CD14-positive monocyte (primary cell): Measurements from ENCODE around the gene SNX2. TPM values are rescaled to one million over a fixed set of nuclear protein-coding genes. Genes with fewer than 3 reads are reported as not detected.

Experiments
- DNase-seq, 3 donors: peaks; one replicate each; pipeline ENCODE4 v3.0.0-alpha.2; 2011 to 2022
- H2AFZ ChIP-seq: 2 replicates; pipeline ENCODE4 v1.6.0; 2012; ENCODE audit warnings: mild to moderate bottlenecking, low read depth, low read length, inconsistent platforms; ENCODE audit not compliant: insufficient read depth, poor library complexity, severe bottlenecking
- H3K27ac ChIP-seq, 2 donors: 1 replicate in 1 of 2; 2 replicates in 1 of 2; pipeline ENCODE4 v1.5.1; 2012 to 2013; ENCODE audit warnings: low read length in 2 of 2, control low read depth in 1 of 2, inconsistent platforms in 1 of 2, low read depth in 1 of 2, mild to moderate bottlenecking in 1 of 2
- H3K27me3 ChIP-seq, 2 donors: one replicate each; pipeline versions ENCODE4 v1.6.0 to v1.6.1; 2011 to 2013; ENCODE audit warnings: low read length in 2 of 2; ENCODE audit not compliant: control insufficient read depth in 2 of 2, insufficient read depth in 2 of 2
- H3K36me3 ChIP-seq, 2 donors: replicated peaks in 1 of 2; 1 replicate in 1 of 2; 2 replicates in 1 of 2; pipeline versions ENCODE4 v1.5.1 to v1.6.1; 2012 to 2013; ENCODE audit warnings: low read length in 2 of 2, control low read depth in 1 of 2, inconsistent platforms in 1 of 2, mild to moderate bottlenecking in 1 of 2; ENCODE audit not compliant: insufficient read depth in 2 of 2, control insufficient read depth in 1 of 2
- H3K4me1 ChIP-seq, 2 donors: 1 replicate in 1 of 2; 2 replicates in 1 of 2; pipeline versions ENCODE4 v1.5.1 to v1.6.1; 2012 to 2013; ENCODE audit warnings: low read length in 2 of 2, control low read depth in 1 of 2, inconsistent platforms in 1 of 2, mild to moderate bottlenecking in 1 of 2, moderate library complexity in 1 of 2; ENCODE audit not compliant: insufficient read depth in 2 of 2, control insufficient read depth in 1 of 2
- H3K4me2 ChIP-seq: replicated peaks from 2 replicates; pipeline ENCODE3; 2012; ENCODE audit warnings: low read length, moderate library complexity, mild to moderate bottlenecking; ENCODE audit not compliant: poor library complexity, severe bottlenecking; ENCODE audit errors: extremely low read depth
- H3K4me3 ChIP-seq, 3 experiments: fragments of 200-600 bp in 1 of 3; sonication (generic) in 1 of 3; replicated peaks in 1 of 3; 1 replicate in 2 of 3; 2 replicates in 1 of 3; pipeline ENCODE4 v1.5.1; 2011 to 2013; ENCODE audit warnings: low read length in 3 of 3, mild to moderate bottlenecking in 3 of 3, control low read depth in 2 of 3, low read depth in 2 of 3, inconsistent platforms in 1 of 3, moderate library complexity in 1 of 3
- H3K79me2 ChIP-seq: 2 replicates; pipeline ENCODE4 v1.6.0; 2012; ENCODE audit warnings: mild to moderate bottlenecking, control low read depth, inconsistent platforms, low read length, moderate library complexity; ENCODE audit not compliant: insufficient read depth
- H3K9ac ChIP-seq: 2 replicates; pipeline ENCODE4 v1.6.0; 2017; ENCODE audit warnings: low read length, mild to moderate bottlenecking; ENCODE audit not compliant: insufficient read depth, poor library complexity, severe bottlenecking
- H3K9me3 ChIP-seq, 2 donors: replicated peaks in 1 of 2; 1 replicate in 1 of 2; 2 replicates in 1 of 2; pipeline versions ENCODE4 v1.5.1 to v1.6.1; 2012 to 2013; ENCODE audit warnings: low read length in 2 of 2, control low read depth in 1 of 2; ENCODE audit not compliant: control insufficient read depth in 1 of 2, insufficient read depth in 1 of 2
- H4K20me1 ChIP-seq: 2 replicates; pipeline ENCODE4 v1.6.0; 2012; ENCODE audit warnings: mild to moderate bottlenecking, low read length, control low read depth, moderate library complexity; ENCODE audit not compliant: insufficient read depth
- H3K27ac Mint-ChIP-seq, 7 donors: one replicate each; pipeline ENCODE4 v1.8.0; 2020; ENCODE audit warnings: mild to moderate bottlenecking in 7 of 7, mixed read lengths in 7 of 7, moderate library complexity in 6 of 7, inconsistent platforms in 2 of 7
- H3K27me3 Mint-ChIP-seq, 3 donors: one replicate each; pipeline ENCODE4 v1.8.0; 2021 to 2022; ENCODE audit warnings: low read depth in 3 of 3, mild to moderate bottlenecking in 3 of 3, mixed read lengths in 3 of 3, moderate library complexity in 3 of 3, inconsistent platforms in 1 of 3
- H3K36me3 Mint-ChIP-seq, 2 donors: one replicate each; pipeline ENCODE4 v1.8.0; 2020; ENCODE audit warnings: mixed read lengths in 2 of 2, inconsistent platforms in 1 of 2, mild to moderate bottlenecking in 1 of 2
- H3K4me1 Mint-ChIP-seq: one replicate; pipeline ENCODE4 v1.8.0; 2020; ENCODE audit warnings: mild to moderate bottlenecking, mixed read lengths
- H3K4me3 Mint-ChIP-seq, 2 donors: one replicate each; pipeline ENCODE4 v1.8.0; 2020; ENCODE audit warnings: mild to moderate bottlenecking in 2 of 2, mixed read lengths in 2 of 2, moderate library complexity in 1 of 2
- H3K9me3 Mint-ChIP-seq, 7 donors: one replicate each; pipeline ENCODE4 v1.8.0; 2020 to 2022; ENCODE audit warnings: mixed read lengths in 7 of 7, mild to moderate bottlenecking in 6 of 7, moderate library complexity in 6 of 7, inconsistent platforms in 2 of 7
- CTCF ChIP-seq: fragments of 200-600 bp; IDR thresholded peaks from one replicate; pipeline ENCODE4 v1.8.0; 2022; ENCODE audit warnings: antibody characterized with exemption, mild to moderate bottlenecking
- WGBS: methylation state at CpG from one replicate; pipeline ENCODE4 v1.1.5; 2013; ENCODE audit warnings: missing lambda C conversion rate; ENCODE audit not compliant: insufficient coverage; 5-methylcytosine and 5-hydroxymethylcytosine counted together
- intact Hi-C, 2 donors: fragments of 100-400 bp; cut with micrococcal nuclease; formaldehyde crosslinking; loops; one replicate each; pipeline versions ENCODE4 v1.15.0 to v1.15.1; 2023
- polyA plus RNA-seq, 3 donors: library from polyadenylated mRNA; depleted of rRNA in 1 of 3; unstranded in 2 of 3; stranded (reverse) in 1 of 3; fragments of 300-500 nt in 2 of 3; fragments of >200 nt in 1 of 3; fragmentation: Illumina TruSeq in 2 of 3; gene quantifications; 1 replicate in 2 of 3; 2 replicates in 1 of 3; pipeline ENCODE4 v1.2.3, GENCODE V29; 2012 to 2021

SNX2 gene
- polyA plus RNA-seq, 3 donors = 84.6 to 264 (median 263) TPM

GRCh38 chr5:122858451-122858850 lies 83.6 kb downstream of the SNX2 start:
- peaks cover 6% of the 10 kb centered on the region for H3K4me1 Mint-ChIP-seq
- Histone ChIP-seq H3K27ac (no peak overlapping the region), H3K4me1 (peaks cover 3 to 15% of the 10 kb centered on the region in 2 donors), H3K4me3 (no peak overlapping the region), H3K9ac (no peak overlapping the region), H3K36me3 (no peaks in the 10 kb centered on the region), H3K9me3 (no peaks in the 10 kb centered on the region), H3K79me2 (no peaks in the 10 kb centered on the region), H3K27me3 (no peaks in the 10 kb centered on the region), H4K20me1 (no peaks in the 10 kb centered on the region), H2AFZ (no peak overlapping the region), H3K4me2 (no peak overlapping the region)
- H3K4me3 Mint-ChIP-seq = no peak overlapping the region
- intact Hi-C loops = no loop called here
- H3K27ac Mint-ChIP-seq = no peak overlapping the region
- no peak for DNase-seq
- H3K27me3 Mint-ChIP-seq = no peaks in the 10 kb centered on the region
- H3K36me3 Mint-ChIP-seq = peaks cover 5 to 10% of the 10 kb centered on the region in 2 donors
- WGBS = no CpG with 5 or more reads among the region's 1 CpG
- no peak for TF ChIP-seq CTCF
- peaks cover 0 to 10% (median 4%) of the 10 kb centered on the region in 7 donors for H3K9me3 Mint-ChIP-seq

GRCh38 chr5:122863240-122863639 lies 88.4 kb downstream of the SNX2 start:
- Histone ChIP-seq H4K20me1 (no peaks in the 10 kb centered on the region), H3K36me3 (peaks cover 0 to 14% of the 10 kb centered on the region in 2 donors), H3K9me3 (no peaks in the 10 kb centered on the region), H3K4me3 (no peak overlapping the region), H3K4me2 (no peak overlapping the region), H3K9ac (no peak overlapping the region), H3K27me3 (no peaks in the 10 kb centered on the region), H2AFZ (no peak overlapping the region), H3K79me2 (no peaks in the 10 kb centered on the region), H3K27ac (no peak overlapping the region), H3K4me1 (no peaks in the 10 kb centered on the region)
- 92% methylated on average over 1 of the region's 2 CpGs for WGBS
- Mint-ChIP-seq H3K36me3 (peaks cover 2 to 16% of the 10 kb centered on the region in 2 donors), H3K27ac (peak overlapping the region in 2 of 7 donors; percentile 10 to 55), H3K4me1 (no peaks in the 10 kb centered on the region), H3K4me3 (peak overlapping the region in 1 of 2 donors; percentile 0), H3K27me3 (no peaks in the 10 kb centered on the region), H3K9me3 (peaks cover 0 to 6% (median 3%) of the 10 kb centered on the region in 7 donors)
- intact Hi-C loops = no loop called here
- no peak for DNase-seq
- no peak for TF ChIP-seq CTCF
